Measurements from ENCODE around the gene FAM174C.

FAM174C gene

GRCh38 chr19:1263188-1263587, 12.1 kb upstream of the FAM174C start:
- DNase-seq: no peak

GRCh38 chr19:1264801-1265614, 10.3 kb upstream of the FAM174C start:
- no peak for DNase-seq

DNA sequence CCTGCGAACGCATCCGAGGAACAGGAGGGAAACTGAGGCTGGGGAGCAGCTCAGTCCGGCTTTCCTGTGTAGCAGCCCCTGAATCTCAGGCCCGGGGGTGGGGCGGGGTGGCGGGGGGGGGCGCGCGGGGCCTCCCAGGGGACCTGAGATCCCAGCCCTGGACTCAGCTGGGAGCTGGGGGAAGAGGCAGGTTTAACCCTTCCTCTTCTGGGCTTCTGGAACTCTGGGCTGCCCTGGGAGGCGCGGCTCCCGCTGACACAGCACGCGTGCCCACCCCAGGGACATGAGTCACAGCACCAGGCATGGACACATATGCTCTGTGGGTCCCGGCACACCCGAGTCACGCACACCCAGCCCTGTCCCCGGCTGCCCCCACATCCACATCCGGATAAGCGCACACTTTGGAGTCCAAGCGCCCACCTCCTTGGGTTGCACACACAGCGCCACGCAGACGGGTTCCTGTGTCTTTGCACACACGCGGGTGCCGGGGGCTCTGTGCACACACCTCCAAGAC, 9.7 kb upstream of the FAM174C start:
- DNase-seq: no peak

DNA sequence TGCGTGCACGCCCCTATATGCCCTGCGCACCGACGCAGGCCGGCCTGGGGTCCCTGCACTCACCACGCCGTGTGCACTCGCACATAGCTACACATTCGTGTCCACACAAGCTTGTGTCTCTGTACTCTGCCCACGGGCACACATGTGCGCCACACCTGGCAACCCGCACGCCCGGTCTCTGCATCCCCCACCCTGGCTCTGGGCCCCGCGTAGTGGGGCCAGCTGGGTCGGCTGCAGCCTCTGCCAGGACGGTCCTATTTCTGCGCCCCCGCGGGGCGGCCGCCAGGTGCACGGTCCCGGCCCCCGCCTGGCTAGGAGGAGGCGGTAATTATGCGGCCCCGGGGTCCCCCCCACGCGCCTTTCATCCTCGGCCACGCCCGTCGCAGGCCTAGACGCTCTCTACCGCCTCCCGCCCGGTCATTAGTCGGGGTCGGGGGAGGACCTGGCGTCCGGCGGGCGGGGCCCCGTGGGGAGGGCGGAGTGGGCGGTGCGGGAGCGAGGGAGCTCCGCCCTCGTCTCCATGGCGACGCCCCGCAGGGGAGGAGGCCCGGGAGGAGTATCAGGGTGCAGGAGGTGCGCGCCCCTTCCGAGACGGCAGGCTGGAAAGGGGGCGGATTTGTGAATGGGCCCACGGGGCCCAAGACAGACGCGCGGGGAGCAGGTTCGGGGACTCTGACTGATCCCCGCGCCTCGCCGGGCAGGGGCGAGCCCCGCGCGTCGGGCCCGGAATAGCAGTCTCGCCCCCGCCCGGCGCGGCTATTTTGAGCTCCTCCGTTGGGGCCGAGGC, 9.0 kb upstream of the FAM174C start:
- peak; percentile 79 for DNase-seq

- peak; percentile 55 for DNase-seq
These were observed 8.3 kb upstream of the FAM174C start for GRCh38 chr19:1266916-1267476.

GRCh38 chr19:1267477-1268225, 7.7 kb upstream of the FAM174C start:
- no peak for DNase-seq

DNA sequence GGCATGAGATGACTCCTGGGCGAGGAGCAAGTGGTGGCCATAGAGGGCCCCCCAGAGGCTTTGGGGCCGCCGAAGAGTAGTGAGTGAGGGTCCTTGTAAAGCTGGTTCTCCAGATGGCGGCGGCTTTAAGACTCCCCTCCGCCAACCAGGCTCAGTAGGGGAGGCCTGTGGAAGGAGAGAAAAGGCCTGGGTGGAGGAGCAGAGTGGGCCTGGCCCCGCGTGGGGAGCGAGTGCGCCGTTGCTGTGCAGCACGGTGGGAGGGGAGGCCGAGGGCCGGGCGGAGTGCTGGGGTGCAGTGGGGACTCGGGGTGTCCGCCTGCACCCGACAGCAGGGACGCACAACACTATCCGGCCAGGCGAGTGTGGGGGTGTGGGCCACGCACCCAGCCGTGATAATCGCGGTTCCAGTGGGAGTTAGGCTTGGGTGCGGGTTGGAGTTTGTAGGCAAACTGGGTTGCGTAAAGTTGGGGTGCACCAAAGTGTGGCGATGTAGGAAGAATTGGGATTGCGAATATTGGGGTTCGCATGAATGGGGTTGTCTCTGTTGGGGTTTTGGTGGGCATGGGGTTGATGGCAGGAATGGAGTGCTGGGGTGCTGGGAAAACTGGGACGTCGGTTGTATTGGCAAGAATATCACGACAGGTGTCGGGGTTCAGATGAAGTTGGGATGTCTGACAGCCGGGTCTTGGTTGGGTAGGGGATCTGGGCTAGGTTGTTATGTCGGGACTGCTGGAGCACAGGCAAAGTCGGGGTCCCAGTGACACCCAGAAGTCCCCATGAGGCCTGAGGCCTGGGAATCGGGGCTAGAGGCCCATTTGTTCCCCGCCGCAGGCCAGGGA, 6.9 kb upstream of the FAM174C start:
- DNase-seq: no peak

GRCh38 chr19:1269065-1269477, 6.3 kb upstream of the FAM174C start, which contains the start of gene CIRBP:
Gene CIRBP, plus strand, starts transcription at chr19:1269332. Its CDS starts 1,602 bp downstream, at chr19:1270934.
- DNase-seq: peak; percentile 98

- DNase-seq: peak; percentile 79
These were observed 5.7 kb upstream of the FAM174C start for GRCh38 chr19:1269478-1270212.

DNA sequence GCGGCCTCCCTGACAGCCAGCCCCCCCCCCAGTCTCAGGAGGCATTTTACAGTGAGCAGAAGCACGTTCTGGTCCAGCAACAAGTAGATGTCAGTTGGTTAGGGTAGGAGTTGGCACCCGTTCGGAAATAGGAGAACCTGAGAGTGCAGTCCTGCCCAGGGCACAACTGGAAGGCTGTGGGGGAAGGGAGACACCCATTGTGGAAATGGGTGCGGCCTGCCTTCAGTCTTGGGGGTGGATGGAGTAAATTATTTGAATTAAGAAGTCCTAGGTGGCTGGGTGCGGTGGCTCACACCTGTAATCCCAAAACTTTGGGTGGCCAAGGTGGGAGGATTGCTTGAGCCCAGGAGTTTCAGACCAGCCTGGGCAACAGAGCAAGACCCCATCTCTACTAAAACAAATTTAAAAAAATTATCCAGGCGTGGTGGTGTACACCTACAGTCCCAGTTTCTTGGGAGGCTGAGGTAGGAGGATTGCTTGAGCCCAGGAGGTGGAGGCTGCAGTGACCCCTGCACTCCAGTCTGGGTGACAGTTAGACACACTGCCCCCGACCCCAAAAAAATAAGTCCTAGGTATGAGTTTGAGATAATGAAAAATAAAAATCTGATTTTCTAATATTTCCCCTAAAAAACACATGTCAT, 5.0 kb upstream of the FAM174C start:
- no peak for DNase-seq

- no peak for DNase-seq
These were observed 4.3 kb upstream of the FAM174C start for GRCh38 chr19:1270854-1271527.

DNA sequence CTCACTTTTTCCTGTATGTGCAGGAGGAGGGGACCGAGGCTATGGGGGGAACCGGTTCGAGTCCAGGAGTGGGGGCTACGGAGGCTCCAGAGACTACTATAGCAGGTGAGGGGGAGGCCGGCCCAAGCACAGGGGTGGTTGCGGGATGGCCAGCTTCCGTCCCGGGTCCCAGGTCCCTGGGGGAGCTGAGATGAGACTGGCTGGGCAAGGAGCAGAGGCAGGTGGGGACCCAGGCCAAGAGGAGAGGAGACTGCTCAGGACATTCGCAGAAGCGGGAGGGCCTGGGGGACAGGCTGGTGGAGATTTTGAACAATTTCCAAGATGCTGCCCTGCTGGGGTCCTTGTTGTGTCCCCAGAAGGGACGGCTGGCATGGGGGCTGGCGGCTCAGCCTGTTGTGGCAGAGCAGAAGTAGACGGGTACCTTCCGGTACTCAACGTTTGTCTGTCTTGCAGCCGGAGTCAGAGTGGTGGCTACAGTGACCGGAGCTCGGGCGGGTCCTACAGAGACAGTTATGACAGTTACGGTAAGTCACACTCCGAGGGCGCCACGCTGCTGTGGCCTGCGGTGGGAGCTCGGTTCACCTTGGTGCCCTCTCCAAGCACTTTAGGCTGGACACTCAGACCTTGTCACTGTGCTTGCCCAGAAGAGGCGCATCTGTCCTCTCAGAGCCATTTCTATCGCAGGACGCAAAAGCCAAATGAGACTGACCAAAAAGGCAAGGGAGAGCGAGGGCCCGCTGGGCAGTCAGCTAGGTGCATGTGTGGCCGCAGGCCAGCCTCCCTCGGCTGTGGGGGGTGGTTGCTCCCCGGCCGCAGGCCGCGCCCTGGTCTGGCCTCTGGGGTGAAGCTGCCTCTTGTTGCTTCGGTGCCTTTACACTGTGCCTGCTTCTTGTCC, 3.6 kb upstream of the FAM174C start:
- no peak for DNase-seq

GRCh38 chr19:1272423-1273262, 2.7 kb upstream of the FAM174C start:
- no peak for DNase-seq

GRCh38 chr19:1273263-1274041, 1.9 kb upstream of the FAM174C start:
- no peak for DNase-seq

DNA sequence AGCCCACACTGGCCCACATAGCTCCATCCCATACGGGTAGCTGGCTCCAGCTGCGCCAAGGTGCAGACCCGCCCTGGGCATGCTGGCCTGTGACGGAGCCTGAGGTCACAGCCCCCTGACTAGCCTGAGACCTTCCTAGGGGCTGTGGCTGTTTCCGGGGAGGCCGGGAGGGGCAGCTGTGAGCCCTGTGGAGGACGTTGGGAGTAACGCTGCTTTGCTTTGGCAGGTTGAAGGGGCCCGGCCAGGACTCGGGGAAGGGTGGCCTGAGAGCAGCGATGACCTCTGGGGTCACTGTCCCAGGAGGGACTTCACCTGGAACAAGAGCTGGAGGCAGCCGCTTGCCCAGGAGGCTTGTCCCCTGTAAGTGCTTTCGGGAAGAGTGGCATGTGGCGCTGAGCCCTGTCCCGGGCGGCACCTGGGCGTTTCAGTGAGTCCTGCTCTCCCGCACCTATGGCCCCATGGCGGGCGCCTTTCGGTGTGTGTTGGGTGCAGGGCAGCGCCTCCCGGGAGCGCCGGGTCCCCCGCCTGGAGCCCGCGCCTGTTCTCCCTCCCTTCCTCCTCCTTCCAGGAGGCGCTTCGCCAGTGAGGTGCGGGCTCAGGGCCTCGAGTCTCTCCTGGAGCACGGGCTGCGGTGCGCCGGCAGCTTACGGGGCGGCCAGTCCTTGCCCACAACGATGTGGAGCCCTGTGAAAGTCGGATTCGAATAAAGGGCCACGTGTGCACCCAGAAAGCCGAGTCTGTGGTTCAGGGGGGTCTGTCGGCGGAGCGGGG, 1.1 kb upstream of the FAM174C start:
- no peak for DNase-seq

GRCh38 chr19:1274852-1275259, 474 bp upstream of the FAM174C start:
- DNase-seq: no peak
